AG10803 (cell line): ENCODE measurements around the gene ACYP1.

Experiments
- DNase-seq: peaks from one replicate; pipeline ENCODE4 v3.0.0; 2010; ENCODE audit warnings: low read depth
- H3K4me3 ChIP-seq: 2 replicates; pipeline ENCODE4 v1.5.1; 2011; ENCODE audit warnings: mild to moderate bottlenecking, low read length, control low read depth
- TF ChIP-seq, protein P1 (sequence below): conservative IDR thresholded peaks from 2 replicates; pipeline ENCODE4 v1.5.1; 2011; ENCODE audit warnings: mild to moderate bottlenecking, low read length, control low read depth, inconsistent platforms

The ACYP1 gene

DNA sequence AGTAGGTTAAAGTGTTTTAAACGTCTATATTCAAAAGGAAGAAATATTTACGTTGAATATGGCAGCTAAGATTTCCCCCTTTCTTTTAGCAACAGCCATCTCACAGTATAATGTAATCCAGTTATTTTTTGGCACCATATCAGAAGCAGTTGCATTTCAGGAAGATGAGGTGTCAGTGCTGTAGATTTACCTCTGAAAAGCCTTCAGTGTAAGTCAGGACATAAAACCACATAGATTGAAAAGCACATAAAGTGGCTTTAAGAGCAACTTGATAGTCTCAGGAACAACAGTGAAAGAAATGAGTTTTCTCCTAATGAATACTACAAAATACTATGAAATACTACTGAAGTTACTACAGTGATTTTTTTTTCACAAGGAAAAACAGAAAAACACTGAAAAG lies 19.5 kb downstream of the ACYP1 start:
- no peak overlapping the region for H3K4me3 ChIP-seq
- DNase-seq = peak; percentile 62
- TF ChIP-seq, protein P1, sequence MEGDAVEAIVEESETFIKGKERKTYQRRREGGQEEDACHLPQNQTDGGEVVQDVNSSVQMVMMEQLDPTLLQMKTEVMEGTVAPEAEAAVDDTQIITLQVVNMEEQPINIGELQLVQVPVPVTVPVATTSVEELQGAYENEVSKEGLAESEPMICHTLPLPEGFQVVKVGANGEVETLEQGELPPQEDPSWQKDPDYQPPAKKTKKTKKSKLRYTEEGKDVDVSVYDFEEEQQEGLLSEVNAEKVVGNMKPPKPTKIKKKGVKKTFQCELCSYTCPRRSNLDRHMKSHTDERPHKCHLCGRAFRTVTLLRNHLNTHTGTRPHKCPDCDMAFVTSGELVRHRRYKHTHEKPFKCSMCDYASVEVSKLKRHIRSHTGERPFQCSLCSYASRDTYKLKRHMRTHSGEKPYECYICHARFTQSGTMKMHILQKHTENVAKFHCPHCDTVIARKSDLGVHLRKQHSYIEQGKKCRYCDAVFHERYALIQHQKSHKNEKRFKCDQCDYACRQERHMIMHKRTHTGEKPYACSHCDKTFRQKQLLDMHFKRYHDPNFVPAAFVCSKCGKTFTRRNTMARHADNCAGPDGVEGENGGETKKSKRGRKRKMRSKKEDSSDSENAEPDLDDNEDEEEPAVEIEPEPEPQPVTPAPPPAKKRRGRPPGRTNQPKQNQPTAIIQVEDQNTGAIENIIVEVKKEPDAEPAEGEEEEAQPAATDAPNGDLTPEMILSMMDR = no peak

DNA sequence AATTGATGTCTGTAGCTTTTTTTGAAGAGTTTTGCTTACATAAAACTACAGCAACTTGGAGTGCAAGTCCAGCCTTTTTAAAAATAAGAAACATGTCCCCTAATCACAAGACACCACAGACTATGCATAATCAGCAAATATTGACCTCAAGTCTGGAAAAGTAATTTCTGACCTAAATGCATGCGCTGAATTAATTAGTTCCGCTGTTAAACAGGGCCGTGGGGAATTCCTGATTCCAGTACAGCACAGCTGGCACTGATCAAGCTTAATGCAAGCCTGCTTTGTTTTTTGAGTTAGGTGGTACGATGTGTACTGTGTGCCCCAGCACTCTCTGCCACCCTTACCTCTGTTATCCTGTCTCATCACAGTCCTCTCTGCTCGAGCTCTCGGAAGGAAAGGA lies 21.8 kb downstream of the ACYP1 start:
- peak; percentile 48 for DNase-seq
- no peak overlapping the region for H3K4me3 ChIP-seq
- TF ChIP-seq, protein P1 = no peak

DNA sequence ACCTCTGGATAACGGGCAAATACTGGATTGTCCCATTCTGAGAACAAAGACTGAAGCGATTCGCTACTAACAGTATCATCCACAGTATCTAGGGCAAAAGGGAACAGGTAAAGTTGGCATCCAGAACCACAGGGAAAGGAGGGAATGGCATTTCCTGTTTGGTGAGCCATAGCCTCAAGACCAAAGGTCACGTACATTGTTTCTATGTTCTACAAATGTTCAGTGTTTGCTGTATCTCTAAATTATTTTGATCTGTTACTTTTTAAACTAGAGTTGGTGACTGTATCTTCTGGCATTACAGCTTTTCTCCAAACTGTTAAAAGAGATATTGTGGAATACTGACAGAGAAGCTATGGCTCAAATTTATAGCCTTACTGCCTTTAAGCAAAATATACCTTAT lies 22.2 kb downstream of the ACYP1 start:
- DNase-seq = no peak
- H3K4me3 ChIP-seq = no peak overlapping the region
- TF ChIP-seq, protein P1 = no peak

DNA sequence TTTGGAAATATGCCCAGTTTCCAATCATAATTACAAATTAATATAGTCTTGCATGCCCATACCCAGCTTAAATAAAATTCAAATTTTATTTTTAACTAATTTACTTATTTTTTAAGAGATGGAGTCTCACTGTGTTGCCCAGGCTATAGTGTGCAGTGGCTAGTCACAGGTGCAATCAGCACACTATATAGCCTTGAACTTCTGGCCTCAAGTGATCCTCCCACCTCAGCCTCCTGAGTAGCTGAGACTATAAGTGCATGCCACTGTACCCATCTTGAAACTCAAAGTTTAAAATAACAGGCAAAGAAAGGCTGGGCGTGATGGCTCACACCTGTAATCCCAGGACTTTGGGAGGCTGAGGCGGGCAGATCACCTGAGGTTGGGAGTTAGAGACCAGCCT lies 22.9 kb downstream of the ACYP1 start:
- DNase-seq = no peak
- TF ChIP-seq, protein P1 = no peak
- no peak overlapping the region for H3K4me3 ChIP-seq

DNA sequence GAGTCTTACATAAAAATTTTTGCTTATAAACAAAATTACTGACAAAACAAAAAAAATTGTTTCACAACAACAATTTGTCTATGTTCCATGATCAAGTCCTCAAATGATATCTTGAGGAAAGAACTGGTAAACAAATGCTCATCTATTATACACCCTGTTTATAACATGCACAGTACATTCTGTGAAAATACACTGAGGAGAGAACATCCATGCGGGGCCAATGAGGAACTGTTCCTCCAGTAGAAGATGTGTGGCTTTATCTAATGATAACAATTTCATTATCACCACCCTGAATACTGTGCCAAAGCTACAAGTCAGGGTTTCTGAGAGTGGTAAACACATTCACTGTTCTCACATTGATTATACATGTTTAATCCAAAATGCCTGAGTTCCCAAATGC lies 23.3 kb downstream of the ACYP1 start:
- H3K4me3 ChIP-seq = no peak overlapping the region
- TF ChIP-seq, protein P1 = no peak
- no peak for DNase-seq

DNA sequence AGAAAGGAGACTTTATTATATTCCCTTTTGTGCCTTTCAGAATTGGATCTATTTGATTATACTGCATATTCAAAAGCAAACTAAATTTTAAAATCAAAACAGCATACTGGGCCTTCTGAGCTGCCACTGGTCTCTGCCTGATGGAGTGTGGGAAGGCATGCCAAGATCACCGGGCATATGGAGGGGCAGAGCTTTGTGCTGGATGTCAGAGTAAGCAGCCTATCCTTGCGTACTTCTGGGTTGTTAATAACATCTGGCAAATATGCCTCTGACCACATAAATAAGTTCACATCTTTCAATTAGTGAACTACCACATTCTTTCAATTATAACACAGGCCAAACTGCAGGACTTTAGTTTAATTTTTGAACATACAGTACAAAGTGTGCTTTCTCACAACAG lies 30.9 kb downstream of the ACYP1 start:
- DNase-seq = no peak
- no peak overlapping the region for H3K4me3 ChIP-seq
- TF ChIP-seq, protein P1 = no peak

DNA sequence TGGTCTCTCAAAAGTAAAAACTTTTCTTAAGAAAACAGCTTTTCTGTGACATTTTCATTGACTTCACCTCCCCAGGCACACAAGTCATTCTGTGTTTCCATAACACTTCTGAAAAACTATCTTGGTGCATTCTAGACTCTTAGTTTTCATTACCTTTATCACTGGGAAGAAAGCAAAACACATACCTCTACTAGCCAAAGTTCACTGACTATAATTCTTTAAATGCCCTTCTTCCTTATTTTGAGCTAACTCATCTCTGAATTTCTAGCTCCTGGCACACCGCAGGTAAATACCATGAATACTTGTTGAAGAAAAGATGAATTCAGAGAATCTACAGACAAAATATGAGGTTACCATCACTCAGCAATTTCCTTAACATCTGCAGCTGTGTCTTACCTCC lies 33.7 kb downstream of the ACYP1 start:
- TF ChIP-seq, protein P1 = no peak
- H3K4me3 ChIP-seq = no peak overlapping the region
- DNase-seq = no peak
